GM21526 (cell line): Measurements from ENCODE around the gene ADORA2B.
"Not testable (repeated sequence)": the region's sequence is repeated elsewhere in the genome, so short reads cannot be mapped to it uniquely, and the experiment has no call there.

Experiments
- ATAC-seq: cut with Tn5 transposase; IDR thresholded peaks from one replicate; pipeline ENCODE4 v1.9.1; 2021; ENCODE audit warnings: moderate library complexity; ENCODE audit not compliant: unreplicated experiment, low FRiP score

The ADORA2B gene

GRCh38 chr17:15977894-15978293 lies 33.0 kb downstream of the ADORA2B start:
- ATAC-seq: no peak

GRCh38 chr17:15978606-15979005 lies 33.7 kb downstream of the ADORA2B start:
- no peak for ATAC-seq

GRCh38 chr17:15979013-15979412 lies 34.1 kb downstream of the ADORA2B start:
- ATAC-seq: not testable (repeated sequence)

- peak; percentile 70 for ATAC-seq
These were observed 36.3 kb downstream of the ADORA2B start for GRCh38 chr17:15981208-15981607.

GRCh38 chr17:15981646-15982580 lies 37.0 kb downstream of the ADORA2B start:
- ATAC-seq: no peak

GRCh38 chr17:15996322-15996721 lies 51.4 kb downstream of the ADORA2B start:
- ATAC-seq: no peak

GRCh38 chr17:15998031-15998562 lies 53.2 kb downstream of the ADORA2B start:
- ATAC-seq: no peak

- peak; percentile 95 for ATAC-seq
These were observed 54.4 kb downstream of the ADORA2B start, which contains the start of the genes TTC19 and ZSWIM7 for GRCh38 chr17:15999141-15999973. TTC19 (plus strand) TSS chr17:15999824; CDS start chr17:15999849, 25 bp downstream. ZSWIM7 (minus strand) TSS chr17:15999704; CDS start chr17:15999594, 110 bp downstream.

- ATAC-seq: peak; percentile 26
These were observed 55.3 kb downstream of the ADORA2B start for GRCh38 chr17:15999974-16000827.

GRCh38 chr17:16001226-16001897 lies 56.4 kb downstream of the ADORA2B start:
- ATAC-seq: no peak

GRCh38 chr17:16002708-16003260 lies 57.9 kb downstream of the ADORA2B start:
- ATAC-seq: no peak

- no peak for ATAC-seq
These were observed 58.9 kb downstream of the ADORA2B start for GRCh38 chr17:16003841-16004240.

- no peak for ATAC-seq
These were observed 60.7 kb downstream of the ADORA2B start for GRCh38 chr17:16005636-16006035.

GRCh38 chr17:16007439-16007838 lies 62.5 kb downstream of the ADORA2B start:
- no peak for ATAC-seq

- ATAC-seq: no peak
These were observed 69.0 kb downstream of the ADORA2B start for GRCh38 chr17:16013943-16014407.

GRCh38 chr17:16019347-16019746 lies 74.4 kb downstream of the ADORA2B start:
- ATAC-seq: no peak

GRCh38 chr17:16023881-16024280 lies 79.0 kb downstream of the ADORA2B start:
- no peak for ATAC-seq

- ATAC-seq: no peak
These were observed 80.3 kb downstream of the ADORA2B start for GRCh38 chr17:16025202-16025601.
